ENCODE measurements around the gene CCDC152.
"Not testable (repeated sequence)": the region's sequence is repeated elsewhere in the genome, so short reads cannot be mapped to it uniquely, and the experiment has no call there.

CCDC152 gene

DNA sequence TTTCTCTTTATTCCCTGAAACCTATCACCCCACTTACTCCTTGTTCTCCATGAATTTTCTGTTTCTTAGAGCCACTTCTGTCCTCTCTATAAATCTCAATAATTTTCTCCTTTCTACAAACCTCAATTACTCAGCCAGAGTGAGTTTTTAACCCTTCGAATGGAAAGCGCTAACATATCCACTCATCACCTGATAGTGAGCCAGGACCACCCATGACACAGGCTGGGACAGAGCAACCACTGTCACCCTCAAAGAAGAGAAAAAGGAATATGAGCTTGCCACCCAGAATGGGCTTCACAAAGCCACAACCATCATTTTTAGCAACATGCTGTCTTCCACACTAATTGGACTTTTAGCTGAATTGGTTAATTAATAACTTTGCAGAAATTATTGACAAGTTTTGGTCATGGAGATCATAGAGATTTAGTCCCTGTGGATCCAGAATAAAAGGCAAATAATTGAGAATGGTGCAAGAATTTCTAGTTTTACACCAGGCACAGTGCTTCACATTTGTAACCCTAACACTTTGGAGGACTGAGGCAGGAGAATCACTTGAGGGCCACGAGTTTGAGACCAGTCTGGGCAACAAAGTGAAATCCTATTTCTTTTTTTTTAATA lies 87.2 kb downstream of the CCDC152 start:
- DNase-seq (ENCODE audit: low spot score), result no peak
- TF ChIP-seq, protein P1, sequence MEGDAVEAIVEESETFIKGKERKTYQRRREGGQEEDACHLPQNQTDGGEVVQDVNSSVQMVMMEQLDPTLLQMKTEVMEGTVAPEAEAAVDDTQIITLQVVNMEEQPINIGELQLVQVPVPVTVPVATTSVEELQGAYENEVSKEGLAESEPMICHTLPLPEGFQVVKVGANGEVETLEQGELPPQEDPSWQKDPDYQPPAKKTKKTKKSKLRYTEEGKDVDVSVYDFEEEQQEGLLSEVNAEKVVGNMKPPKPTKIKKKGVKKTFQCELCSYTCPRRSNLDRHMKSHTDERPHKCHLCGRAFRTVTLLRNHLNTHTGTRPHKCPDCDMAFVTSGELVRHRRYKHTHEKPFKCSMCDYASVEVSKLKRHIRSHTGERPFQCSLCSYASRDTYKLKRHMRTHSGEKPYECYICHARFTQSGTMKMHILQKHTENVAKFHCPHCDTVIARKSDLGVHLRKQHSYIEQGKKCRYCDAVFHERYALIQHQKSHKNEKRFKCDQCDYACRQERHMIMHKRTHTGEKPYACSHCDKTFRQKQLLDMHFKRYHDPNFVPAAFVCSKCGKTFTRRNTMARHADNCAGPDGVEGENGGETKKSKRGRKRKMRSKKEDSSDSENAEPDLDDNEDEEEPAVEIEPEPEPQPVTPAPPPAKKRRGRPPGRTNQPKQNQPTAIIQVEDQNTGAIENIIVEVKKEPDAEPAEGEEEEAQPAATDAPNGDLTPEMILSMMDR (IDR thresholded peaks at IDR 0.05; ENCODE audit: extremely low read depth, insufficient read depth, missing control alignments), result no peak
- in situ Hi-C loops (cut with MboI; ENCODE audit: low pct_unique_long_range_greater_than_20kb, low sequenced_read_pairs, unreplicated experiment), result no loop called here

DNA sequence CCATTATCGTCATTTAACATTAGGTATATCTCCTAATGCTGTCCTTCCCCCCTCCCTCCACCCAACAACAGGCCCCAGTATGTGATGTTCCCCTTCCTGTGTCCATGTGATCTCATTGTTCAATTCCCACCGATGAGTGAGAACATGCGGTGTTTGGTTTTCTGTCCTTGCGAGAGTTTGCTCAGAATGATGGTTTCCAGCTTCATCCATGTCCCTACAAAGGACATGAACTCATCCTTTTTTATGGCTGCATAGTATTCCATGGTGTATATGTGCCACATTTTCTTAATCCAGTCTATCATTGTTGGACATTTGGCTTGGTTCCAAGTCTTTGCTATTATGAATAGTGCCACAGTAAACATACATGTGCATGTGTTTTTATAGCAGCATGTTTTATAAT lies 87.8 kb downstream of the CCDC152 start:
- DNase-seq (ENCODE audit: low spot score); in situ Hi-C loops (cut with MboI; ENCODE audit: low pct_unique_long_range_greater_than_20kb, low sequenced_read_pairs, unreplicated experiment): not testable (repeated sequence)

DNA sequence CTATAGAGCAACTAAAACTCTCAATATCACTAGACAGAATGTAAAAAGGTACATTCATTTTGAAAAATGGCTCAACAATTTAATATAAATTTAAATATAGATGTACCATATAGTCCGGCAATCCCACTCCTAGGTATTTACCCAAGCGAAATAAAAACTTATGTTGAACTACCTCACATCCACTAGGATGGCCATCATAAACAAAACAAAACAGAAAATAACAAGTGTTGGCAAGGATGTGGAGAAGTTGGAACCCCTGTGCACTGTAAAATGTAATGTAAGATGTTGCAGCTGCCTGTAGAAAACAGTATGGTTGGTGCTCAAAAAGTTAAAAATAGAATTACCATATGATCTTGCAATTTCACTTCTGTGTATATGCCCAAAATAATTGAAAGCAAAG lies 91.9 kb downstream of the CCDC152 start:
- in situ Hi-C loops (cut with MboI; ENCODE audit: low pct_unique_long_range_greater_than_20kb, low sequenced_read_pairs, unreplicated experiment), result no loop called here
- TF ChIP-seq, protein P1 (IDR thresholded peaks at IDR 0.05; ENCODE audit: extremely low read depth, insufficient read depth, missing control alignments), result no peak
- no peak for DNase-seq (ENCODE audit: low spot score)

DNA sequence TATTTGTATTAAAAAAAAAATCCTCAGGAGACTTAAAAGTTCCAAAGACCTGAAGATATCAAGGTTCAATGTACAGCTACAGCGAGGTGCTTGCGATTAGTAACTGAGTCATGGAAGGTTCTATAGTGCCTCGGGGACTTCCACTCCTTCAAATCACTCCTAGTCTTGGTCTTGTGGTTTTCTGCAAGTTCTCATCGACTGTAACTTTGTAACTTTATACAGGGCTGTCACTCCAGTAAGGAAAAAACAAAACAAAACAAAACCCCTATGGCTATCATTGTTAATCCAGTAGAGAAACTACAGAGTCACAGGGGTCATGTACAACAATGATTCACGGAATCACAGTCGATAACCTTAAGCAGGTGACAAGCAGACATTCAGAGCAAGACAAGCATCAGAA lies 94.9 kb downstream of the CCDC152 start:
- DNase-seq (ENCODE audit: low spot score), result no peak
- in situ Hi-C loops (cut with MboI; ENCODE audit: low pct_unique_long_range_greater_than_20kb, low sequenced_read_pairs, unreplicated experiment), result no loop called here
- TF ChIP-seq, protein P1 (IDR thresholded peaks at IDR 0.05; ENCODE audit: extremely low read depth, insufficient read depth, missing control alignments), result no peak

Measured in GM13977 (cell line).